ENCODE measurements around the gene THOC6.
"Not testable (repeated sequence)": the region's sequence is repeated elsewhere in the genome, so short reads cannot be mapped to it uniquely, and the experiment has no call there.

Gene THOC6

DNA sequence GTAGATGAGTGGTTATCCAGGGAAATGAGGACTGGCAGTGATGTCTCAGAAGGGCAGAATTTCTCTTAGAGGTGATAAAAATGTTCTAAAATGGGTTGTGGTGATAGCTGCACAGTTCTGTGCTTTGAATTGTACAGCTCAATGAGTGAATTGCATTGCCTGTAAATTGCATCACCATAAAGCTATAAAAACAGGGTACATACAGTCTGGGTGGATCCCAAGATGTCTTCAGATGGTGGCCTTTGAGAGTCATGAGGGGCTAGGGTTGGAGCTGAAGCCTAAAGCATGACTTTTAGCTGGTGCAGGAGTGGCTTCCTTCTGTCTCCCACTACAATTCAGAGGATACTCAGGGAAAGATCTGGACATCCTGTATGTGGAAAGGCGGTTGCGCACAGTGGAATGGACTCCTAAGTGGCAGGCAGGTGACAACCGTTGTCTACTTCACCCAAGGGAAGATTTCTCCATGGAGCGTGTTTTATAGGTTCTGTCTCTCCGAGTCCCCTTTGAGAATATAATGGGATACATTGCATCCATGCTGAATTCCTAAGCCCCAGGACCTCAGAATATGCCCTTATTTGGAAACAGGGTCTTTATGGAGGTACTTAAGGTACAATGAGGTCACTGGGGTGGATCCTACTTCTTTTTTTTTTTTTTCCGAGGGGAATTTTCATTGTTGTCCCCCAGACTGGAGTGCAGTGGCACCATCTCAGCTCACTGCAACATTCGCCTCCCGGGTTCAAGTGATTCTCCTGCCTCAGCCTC lies 40.0 kb downstream of the THOC6 start:
- TF ChIP-seq POLR2A (IDR thresholded peaks at IDR 0.05; ENCODE audit: low read depth, low read length) (no peak), PAX5 (IDR thresholded peaks at IDR 0.05; ENCODE audit: insufficient read depth, low read length, severe bottlenecking) (no peak), TAF1 (IDR thresholded peaks at IDR 0.05; ENCODE audit: low read depth, low read length) (no peak), POU2F2 (IDR thresholded peaks at IDR 0.05; ENCODE audit: low read depth, low read length) (no peak), SPI1 (IDR thresholded peaks at IDR 0.05; ENCODE audit: low read depth, low read length) (no peak), POLR2AphosphoS5 (IDR thresholded peaks at IDR 0.05; ENCODE audit: low read depth, low read length) (no peak)
- FAIRE-seq = no peak
- no peak for DNase-seq (ENCODE audit: insufficient read length, low spot score)

DNA sequence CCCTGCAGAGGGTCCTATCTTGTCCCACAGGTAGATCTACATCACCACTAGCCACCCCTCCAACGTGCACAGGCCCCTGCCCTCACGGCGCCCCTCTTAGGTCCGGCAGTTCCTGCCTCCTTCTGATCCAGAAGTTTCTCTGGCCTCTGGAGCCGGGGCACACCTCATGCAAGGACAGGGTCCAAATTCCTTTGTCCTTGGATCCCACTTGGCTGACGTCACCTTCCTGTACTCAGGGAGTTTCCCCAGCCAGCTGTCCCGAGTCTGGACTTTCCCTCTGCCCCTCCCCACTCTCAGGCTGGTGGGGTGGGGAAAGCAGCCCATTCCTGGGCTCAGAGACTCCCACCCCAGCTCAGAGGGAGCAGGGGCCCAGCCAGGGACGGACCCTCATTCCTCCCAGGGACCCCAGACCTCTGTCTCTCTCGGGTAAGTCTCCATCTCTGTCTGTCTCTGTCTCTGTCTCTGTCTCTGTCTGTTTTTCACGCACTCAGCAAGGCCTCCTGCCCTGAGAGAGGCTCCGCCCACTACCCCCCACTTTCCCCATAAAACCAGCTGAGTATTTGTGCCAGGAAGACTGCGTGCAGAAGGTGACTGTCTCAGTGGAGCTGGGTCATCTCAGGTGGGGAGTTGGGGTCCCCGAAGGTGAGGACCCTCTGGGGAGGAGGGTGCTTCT lies 41.4 kb downstream of the THOC6 start, which contains the start of gene IL32:
TSS of gene IL32 (plus strand) at position 572 of the 673 bp plus-strand sequence. CDS start 172 bp downstream, outside the sequence.
- FAIRE-seq = peak; percentile 45
- DNase-seq (ENCODE audit: insufficient read length, low spot score) = no peak
- peak; percentile 53; the same call in 1 of the 2 replicates for TF ChIP-seq POLR2AphosphoS5 (IDR thresholded peaks at IDR 0.05; ENCODE audit: low read depth, low read length)
- TF ChIP-seq POLR2A (IDR thresholded peaks at IDR 0.05; ENCODE audit: low read depth, low read length) = no peak

DNA sequence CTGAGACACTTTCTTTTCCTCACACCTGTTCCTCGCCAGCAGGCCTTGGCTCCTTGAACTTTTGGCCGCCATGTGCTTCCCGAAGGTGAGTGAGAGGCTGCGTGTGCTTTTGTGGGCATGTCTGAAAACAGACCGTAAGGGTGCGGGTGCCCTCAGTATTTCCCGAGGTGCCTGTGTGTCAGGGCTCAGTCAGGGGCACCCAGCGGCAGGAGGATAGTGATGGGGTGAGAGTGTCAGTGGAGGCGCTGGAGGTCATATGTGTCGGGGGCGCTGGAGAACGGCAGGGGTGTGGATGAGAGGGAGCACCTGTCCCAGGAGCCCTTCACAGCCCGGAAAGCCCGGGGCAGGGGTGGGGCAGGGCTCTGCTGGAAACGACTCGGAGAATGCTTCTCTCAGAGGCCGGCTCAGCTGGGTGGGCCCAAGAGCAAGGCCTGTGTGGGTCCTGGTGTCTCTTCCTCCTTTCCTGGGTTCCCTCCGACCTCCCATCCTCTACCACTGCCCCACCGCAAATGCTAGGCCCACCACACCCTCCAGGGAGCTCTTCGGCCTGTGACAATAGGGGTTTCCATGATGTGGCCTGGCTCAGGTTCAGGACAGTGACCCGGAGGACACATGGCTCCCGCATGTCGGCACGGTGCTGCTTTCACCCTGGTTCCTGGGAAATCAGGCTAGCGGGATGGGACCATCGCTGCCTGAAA lies 42.1 kb downstream of the THOC6 start:
- TF ChIP-seq SPI1 (IDR thresholded peaks at IDR 0.05; ENCODE audit: low read depth, low read length) = no peak
- no peak for TF ChIP-seq PAX5 (IDR thresholded peaks at IDR 0.05; ENCODE audit: insufficient read depth, low read length, severe bottlenecking)
- TF ChIP-seq POLR2A (IDR thresholded peaks at IDR 0.05; ENCODE audit: low read depth, low read length) = no peak
- TF ChIP-seq POLR2AphosphoS5 (IDR thresholded peaks at IDR 0.05; ENCODE audit: low read depth, low read length) = no peak
- TF ChIP-seq POU2F2 (IDR thresholded peaks at IDR 0.05; ENCODE audit: low read depth, low read length) = no peak
- no peak for TF ChIP-seq TAF1 (IDR thresholded peaks at IDR 0.05; ENCODE audit: low read depth, low read length)
- FAIRE-seq (no peak), DNase-seq (ENCODE audit: insufficient read length, low spot score) (no peak)

DNA sequence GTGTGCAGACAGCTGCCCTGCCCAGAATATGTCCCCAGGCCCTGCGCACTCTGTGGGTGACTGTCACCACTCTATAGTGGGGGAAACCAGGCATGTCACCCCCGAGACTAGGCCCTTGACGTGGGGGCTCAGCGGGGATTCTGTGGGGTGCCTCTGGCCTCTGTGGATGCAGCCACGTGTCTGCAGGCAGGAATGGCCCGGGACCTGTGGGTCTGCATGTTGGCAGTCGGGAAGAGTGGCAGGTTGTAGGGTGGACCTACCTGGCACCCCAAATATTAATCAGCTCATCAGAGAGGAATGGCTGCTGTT lies 42.6 kb downstream of the THOC6 start:
- DNase-seq (ENCODE audit: insufficient read length, low spot score) = no peak
- FAIRE-seq = no peak
- TF ChIP-seq PAX5 (IDR thresholded peaks at IDR 0.05; ENCODE audit: insufficient read depth, low read length, severe bottlenecking) (no peak), POLR2A (IDR thresholded peaks at IDR 0.05; ENCODE audit: low read depth, low read length) (no peak), TAF1 (IDR thresholded peaks at IDR 0.05; ENCODE audit: low read depth, low read length) (no peak), POU2F2 (IDR thresholded peaks at IDR 0.05; ENCODE audit: low read depth, low read length) (no peak)

DNA sequence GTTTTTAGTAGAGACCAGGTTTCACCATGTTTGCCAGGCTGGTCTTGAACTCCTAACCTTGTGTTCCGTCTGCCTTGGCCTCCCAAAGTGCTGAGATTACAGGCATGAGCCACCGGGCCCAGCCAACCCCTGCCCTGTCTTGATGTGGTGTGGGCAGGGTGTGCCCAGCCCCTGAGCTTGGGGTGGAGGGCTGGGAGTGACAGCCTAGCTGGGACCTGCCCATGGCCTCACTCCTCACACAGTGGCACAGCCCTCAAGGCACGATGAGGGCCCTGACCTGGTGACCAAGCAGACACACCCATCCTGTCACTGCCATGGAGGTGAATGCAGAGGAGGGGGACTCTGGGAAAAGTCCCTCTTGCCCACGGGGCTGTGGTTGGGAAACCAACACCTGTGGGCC lies 44.7 kb downstream of the THOC6 start:
- TF ChIP-seq TAF1 (IDR thresholded peaks at IDR 0.05; ENCODE audit: low read depth, low read length) = no peak
- no peak for TF ChIP-seq POLR2A (IDR thresholded peaks at IDR 0.05; ENCODE audit: low read depth, low read length)
- TF ChIP-seq SPI1 (IDR thresholded peaks at IDR 0.05; ENCODE audit: low read depth, low read length) = no peak
- TF ChIP-seq PAX5 (IDR thresholded peaks at IDR 0.05; ENCODE audit: insufficient read depth, low read length, severe bottlenecking) = no peak
- no peak for TF ChIP-seq POU2F2 (IDR thresholded peaks at IDR 0.05; ENCODE audit: low read depth, low read length)
- no peak for TF ChIP-seq POLR2AphosphoS5 (IDR thresholded peaks at IDR 0.05; ENCODE audit: low read depth, low read length)

DNA sequence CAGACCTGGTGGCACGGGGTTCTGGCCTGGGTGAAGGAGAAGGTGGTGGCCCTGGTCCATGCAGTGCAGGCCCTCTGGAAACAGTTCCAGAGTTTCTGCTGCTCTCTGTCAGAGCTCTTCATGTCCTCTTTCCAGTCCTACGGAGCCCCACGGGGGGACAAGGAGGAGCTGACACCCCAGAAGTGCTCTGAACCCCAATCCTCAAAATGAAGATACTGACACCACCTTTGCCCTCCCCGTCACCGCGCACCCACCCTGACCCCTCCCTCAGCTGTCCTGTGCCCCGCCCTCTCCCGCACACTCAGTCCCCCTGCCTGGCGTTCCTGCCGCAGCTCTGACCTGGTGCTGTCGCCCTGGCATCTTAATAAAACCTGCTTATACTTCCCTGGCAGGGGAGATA lies 45.3 kb downstream of the THOC6 start:
- not testable (repeated sequence) for FAIRE-seq

More for the DNA sequence above, 44.7 kb downstream of the THOC6 start:
- no peak for DNase-seq (ENCODE audit: insufficient read length, low spot score)
- FAIRE-seq = no peak

DNA sequence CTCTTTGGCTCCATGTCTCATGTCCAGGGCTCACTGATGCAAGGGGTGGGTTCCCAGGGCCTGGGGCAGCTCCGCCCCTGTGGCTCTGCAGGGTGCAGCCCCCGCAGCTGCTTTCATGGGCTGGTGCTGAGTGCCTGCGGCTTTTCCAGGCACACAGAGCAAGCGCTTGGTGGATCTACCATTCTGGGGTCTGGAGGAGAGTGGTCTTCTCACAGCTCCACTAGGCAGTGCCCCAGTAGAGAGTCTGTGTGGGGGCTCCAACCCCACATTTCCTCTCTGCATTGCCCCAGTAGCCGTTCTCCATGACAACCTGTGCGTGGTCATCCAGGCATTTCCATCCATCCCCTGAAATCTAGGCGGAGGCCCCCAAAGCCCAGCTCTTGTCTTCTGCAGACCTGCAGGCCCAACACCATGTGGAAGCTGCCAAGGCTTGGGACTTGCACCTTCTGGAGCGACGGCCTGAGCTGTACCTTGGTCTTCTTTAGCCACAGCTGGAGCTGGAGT lies 46.8 kb downstream of the THOC6 start:
- DNase-seq (ENCODE audit: insufficient read length, low spot score) (no peak), FAIRE-seq (no peak)
- no peak for TF ChIP-seq PAX5 (IDR thresholded peaks at IDR 0.05; ENCODE audit: insufficient read depth, low read length, severe bottlenecking)
- no peak for TF ChIP-seq POLR2AphosphoS5 (IDR thresholded peaks at IDR 0.05; ENCODE audit: low read depth, low read length)
- TF ChIP-seq TAF1 (IDR thresholded peaks at IDR 0.05; ENCODE audit: low read depth, low read length) = no peak
- no peak for TF ChIP-seq POLR2A (IDR thresholded peaks at IDR 0.05; ENCODE audit: low read depth, low read length)
- no peak for TF ChIP-seq POU2F2 (IDR thresholded peaks at IDR 0.05; ENCODE audit: low read depth, low read length)
- no peak for TF ChIP-seq SPI1 (IDR thresholded peaks at IDR 0.05; ENCODE audit: low read depth, low read length)

More for the DNA sequence above, 45.3 kb downstream of the THOC6 start:
- DNase-seq (ENCODE audit: insufficient read length, low spot score) = not testable (repeated sequence)

DNA sequence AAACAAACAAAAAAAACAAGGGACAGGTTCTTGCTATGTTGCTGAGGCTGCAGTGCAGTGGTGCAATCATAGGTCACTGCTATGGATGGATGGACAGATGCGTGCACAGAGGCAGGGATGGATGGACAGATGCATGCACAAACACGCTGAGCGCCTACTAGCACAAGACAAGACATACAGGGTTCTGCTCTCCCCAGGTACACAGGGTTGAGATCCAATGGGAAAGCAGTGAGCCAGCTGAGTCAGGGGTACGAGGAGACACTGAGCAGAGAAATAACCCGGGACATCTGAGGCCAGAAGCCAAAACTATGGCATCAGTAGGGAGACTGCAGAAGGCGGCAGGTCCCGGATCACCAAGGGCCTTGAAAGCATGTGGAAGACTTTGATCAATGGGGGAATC lies 47.8 kb downstream of the THOC6 start:
- DNase-seq (ENCODE audit: insufficient read length, low spot score) (no peak), FAIRE-seq (no peak)
- TF ChIP-seq POLR2A (IDR thresholded peaks at IDR 0.05; ENCODE audit: low read depth, low read length) (no peak), POU2F2 (IDR thresholded peaks at IDR 0.05; ENCODE audit: low read depth, low read length) (no peak), SPI1 (IDR thresholded peaks at IDR 0.05; ENCODE audit: low read depth, low read length) (no peak), TAF1 (IDR thresholded peaks at IDR 0.05; ENCODE audit: low read depth, low read length) (no peak), PAX5 (IDR thresholded peaks at IDR 0.05; ENCODE audit: insufficient read depth, low read length, severe bottlenecking) (no peak)

DNA sequence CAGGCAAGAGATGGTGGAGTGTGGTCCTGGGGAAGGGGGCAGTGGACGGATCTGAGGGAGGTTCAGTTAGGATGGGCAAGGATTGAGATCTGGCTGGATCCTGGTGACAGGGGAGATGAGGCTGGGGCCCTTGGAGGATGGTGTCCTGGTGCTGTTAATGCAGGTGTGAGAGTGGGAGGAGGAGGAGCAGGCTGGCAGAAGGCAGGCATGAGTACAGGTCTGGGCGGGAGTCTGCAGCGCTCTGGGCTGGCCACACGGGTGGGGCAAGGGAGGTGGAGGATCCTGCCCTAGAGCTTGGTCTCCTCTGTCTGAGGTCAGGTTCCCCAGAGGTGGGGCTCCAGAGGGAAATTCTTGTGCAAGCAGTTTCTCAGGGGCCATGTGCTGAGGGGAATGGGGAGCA lies 48.3 kb downstream of the THOC6 start:
- not testable (repeated sequence) for DNase-seq (ENCODE audit: insufficient read length, low spot score)
- peak; percentile 88 for FAIRE-seq

DNA sequence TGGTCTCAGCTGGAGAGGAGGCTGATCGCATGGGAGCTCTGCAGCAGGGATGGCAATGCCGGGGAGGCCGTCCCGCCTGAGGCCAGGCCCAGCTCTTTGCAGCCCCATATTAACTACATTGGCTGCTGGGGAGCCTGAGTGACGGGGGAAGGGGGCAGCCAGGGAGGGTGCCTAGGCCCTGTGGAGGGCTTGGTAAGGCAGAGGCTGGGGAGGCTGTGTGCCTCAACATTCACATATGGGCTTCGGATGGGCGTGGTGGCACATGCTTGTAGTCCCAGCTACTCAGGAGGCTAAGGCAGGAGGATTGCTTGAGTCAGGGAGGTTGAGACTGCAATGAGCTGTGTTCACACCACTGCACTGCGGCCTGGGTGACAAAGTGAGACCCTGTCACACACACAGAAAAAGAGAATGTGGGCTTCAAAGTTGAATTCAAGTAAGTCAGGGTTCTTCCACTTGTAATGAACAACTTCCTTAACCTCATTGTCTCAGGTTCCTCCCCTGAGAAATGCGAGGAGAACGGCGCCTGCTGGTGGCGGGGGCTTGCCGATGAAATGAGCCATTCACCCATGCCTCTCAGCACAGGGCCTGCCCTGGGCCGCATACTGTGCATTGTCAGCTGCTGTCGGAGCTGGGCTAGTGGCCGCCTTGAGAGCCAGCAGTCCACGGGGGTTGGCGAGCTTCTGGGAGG lies 48.9 kb downstream of the THOC6 start:
- peak; percentile 80 for FAIRE-seq
- not testable (repeated sequence) for DNase-seq (ENCODE audit: insufficient read length, low spot score)

Measured in GM12891 (cell line).